ENCODE results near the gene KRTAP15-1.

Gene KRTAP15-1

DNA sequence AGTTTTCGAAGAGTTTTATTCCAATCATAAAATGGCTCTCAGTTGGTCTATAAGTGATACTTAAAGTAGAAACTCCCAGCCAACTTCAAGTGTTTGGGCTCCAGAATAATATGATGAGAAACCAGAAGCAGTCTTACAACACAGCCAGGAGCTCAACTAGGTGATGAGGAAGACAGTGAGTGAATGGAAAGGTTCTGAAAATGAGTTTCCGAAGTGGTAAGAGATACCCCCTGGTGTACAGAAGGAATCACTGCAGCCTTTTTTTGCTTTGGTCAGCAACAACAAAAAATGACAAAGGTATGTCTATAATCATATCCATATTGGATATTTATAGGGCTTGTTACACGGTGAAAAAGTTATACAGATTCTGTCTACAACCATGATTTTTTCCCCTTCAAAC lies 23.6 kb downstream of the KRTAP15-1 start:
- DNase-seq (ENCODE audit: low spot score): no peak
- TF ChIP-seq, protein P1, sequence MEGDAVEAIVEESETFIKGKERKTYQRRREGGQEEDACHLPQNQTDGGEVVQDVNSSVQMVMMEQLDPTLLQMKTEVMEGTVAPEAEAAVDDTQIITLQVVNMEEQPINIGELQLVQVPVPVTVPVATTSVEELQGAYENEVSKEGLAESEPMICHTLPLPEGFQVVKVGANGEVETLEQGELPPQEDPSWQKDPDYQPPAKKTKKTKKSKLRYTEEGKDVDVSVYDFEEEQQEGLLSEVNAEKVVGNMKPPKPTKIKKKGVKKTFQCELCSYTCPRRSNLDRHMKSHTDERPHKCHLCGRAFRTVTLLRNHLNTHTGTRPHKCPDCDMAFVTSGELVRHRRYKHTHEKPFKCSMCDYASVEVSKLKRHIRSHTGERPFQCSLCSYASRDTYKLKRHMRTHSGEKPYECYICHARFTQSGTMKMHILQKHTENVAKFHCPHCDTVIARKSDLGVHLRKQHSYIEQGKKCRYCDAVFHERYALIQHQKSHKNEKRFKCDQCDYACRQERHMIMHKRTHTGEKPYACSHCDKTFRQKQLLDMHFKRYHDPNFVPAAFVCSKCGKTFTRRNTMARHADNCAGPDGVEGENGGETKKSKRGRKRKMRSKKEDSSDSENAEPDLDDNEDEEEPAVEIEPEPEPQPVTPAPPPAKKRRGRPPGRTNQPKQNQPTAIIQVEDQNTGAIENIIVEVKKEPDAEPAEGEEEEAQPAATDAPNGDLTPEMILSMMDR (IDR thresholded peaks at IDR 0.05): no peak
- H3K4me3 ChIP-seq: no peak overlapping the region
- H3K27ac ChIP-seq: no peak overlapping the region

DNA sequence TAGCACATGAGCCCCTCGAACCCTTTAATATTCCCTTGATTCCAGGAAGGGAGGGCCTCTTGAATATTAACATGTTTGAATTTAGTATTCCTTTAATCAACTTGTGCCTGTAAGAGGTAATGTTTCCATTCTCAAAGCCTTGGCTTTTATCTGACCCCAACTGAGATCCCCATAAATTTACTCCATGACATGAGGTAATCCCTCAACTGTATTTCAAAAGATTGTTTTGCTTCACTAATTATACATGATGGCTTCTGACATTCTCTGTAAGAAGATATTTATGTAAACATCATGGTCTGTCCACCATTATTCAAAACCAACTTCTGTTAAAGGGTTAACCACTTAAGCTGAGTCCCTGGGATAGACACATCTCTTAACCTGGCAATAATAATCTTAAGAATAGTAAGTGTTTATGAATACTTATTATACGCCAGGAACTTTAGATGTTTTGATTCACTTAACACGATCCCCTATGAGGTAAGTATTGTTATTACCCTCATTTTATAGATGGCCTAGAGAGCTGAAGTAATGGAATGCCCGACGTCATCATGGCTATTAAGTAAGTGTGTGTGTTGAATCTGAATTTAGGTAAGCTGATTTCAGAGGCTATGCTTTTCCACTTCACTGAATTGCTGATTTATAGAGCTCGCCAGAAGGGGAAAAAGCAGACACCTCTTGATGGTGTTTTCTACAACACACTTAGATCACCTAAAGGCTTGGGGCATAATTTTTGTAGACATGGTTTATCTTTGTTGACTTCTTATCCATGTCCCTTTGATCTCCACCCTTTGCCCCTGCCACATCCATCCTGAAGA lies 29.0 kb downstream of the KRTAP15-1 start:
- H3K27ac ChIP-seq: no peak overlapping the region
- TF ChIP-seq, protein P1 (IDR thresholded peaks at IDR 0.05): no peak
- DNase-seq (ENCODE audit: low spot score): no peak

DNA sequence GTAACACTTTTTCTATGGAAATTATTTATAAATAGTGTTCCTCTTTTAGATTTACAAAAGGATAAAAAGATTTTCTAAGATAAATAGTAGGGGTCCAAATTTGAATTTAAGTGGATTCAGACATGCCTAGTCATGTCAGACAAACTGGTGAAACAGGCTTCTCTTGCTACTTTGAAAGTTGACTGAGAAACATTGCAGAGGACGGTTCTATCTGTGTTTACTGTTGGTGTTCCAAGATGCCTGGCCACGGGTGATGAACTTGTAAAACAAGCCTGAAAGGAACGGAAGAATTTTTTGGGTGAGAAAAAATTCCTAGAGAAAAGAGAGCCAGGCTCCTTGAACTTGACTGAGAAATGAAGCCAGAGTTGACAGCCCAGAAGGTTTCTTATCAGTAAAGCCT lies 37.9 kb downstream of the KRTAP15-1 start:
- no peak overlapping the region for H3K27ac ChIP-seq
- no peak for DNase-seq (ENCODE audit: low spot score)
- TF ChIP-seq, protein P1 (IDR thresholded peaks at IDR 0.05): no peak
- H3K4me3 ChIP-seq: no peak overlapping the region

More for the DNA sequence above, 29.0 kb downstream of the KRTAP15-1 start:
- no peak overlapping the region for H3K4me3 ChIP-seq

DNA sequence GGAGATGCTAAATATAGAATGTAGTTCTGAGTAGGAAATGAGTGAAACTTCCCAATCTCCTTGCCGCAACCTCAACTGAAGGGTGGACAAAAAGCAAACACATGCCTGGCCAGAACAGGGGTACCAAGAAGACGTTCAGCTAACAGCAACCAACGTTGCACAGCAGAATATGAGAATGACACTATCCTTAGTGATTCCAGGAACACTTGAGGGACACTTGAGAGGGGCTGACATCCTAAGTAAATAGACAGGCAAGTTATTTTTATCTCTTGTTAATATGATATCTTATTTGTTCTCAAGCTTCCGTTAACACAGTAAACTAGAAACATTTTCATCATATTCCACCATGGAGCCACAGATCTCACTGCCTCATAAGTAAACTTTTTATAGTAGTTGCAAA lies 39.2 kb downstream of the KRTAP15-1 start:
- Histone ChIP-seq H3K4me3 (no peak overlapping the region), H3K27ac (no peak overlapping the region)
- DNase-seq (ENCODE audit: low spot score): no peak
- TF ChIP-seq, protein P1 (IDR thresholded peaks at IDR 0.05): no peak

DNA sequence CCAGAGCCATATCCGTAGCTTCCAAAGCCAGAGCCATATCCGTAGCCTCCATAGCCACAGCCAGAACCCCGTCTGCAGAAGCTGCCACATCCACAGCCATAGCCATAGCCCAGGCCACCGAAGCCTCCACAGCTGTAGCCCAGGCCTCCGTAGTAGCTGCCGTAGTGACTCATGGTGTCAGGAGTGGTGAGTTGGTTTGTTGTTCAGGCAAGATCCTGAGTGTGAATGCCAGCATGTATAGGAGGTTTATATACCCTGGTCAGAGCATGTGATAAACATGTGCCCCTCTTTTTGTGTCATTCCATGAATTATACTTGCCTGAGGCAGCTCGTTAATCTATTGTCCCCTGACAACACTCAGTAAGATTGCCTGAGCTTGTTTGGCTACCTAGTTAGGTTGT lies 40.1 kb downstream of the KRTAP15-1 start, which contains the start of gene KRTAP19-1:
TSS of gene KRTAP19-1 (minus strand) at position 223 of the 400 bp plus-strand sequence. CDS start at position 173, 50 bp downstream.
- H3K27ac ChIP-seq: no peak within 1 kb of the TSS
- TF ChIP-seq, protein P1 (IDR thresholded peaks at IDR 0.05): no peak
- DNase-seq (ENCODE audit: low spot score): no peak
- no peak within 1 kb of the TSS for H3K4me3 ChIP-seq

DNA sequence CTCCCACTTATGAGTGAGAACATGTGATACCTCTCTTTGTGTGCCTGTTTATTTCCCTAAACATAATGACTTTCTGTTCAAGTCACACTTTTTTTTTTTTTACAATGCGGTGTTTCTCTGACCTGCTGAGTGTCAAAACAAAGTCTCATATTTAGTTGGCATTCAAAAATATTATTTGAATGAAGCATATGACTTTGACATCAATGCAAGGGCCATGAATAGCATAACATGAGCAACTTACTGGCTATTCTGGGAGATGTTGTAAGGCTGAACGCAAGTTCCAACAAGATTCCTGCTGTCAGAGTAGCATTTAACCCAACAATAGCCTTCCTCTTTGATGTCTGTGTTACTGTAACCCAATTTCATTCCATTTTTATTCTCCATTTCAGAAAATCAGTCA lies 42.1 kb downstream of the KRTAP15-1 start:
- DNase-seq (ENCODE audit: low spot score): no peak
- Histone ChIP-seq H3K27ac (no peak overlapping the region), H3K4me3 (no peak overlapping the region)
- TF ChIP-seq, protein P1 (IDR thresholded peaks at IDR 0.05): no peak

DNA sequence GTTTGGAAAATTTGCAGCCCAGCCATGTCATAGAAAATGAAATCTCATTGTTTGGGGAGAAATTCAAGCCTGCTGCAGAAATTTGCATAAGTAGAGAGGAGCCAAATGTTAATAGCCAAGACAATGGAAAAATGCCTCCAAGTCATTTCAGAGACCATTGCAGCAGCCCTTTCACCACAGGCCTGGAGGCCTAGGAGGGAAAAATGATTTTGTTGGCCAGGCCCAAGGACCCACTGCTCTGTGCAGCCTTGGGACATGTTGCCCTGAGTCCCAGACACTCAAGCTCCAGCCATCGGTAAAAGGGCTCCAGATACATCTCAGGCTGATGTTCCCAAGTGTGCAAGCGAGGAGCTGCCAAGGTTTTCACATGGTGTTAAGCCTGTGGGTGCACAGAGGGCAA lies 46.1 kb downstream of the KRTAP15-1 start:
- TF ChIP-seq, protein P1 (IDR thresholded peaks at IDR 0.05): no peak
- no peak overlapping the region for H3K27ac ChIP-seq
- no peak overlapping the region for H3K4me3 ChIP-seq
- DNase-seq (ENCODE audit: low spot score): no peak

Measured in coronary artery (tissue), 2 donors.